ENCODE results near the gene DLGAP4.

DLGAP4 gene

GRCh38 chr20:36331209-36331608 is 25.1 kb downstream of the DLGAP4 start:
- DNase-seq (ENCODE audit: low read depth in 3 of 3) = no peak

- no peak for DNase-seq (ENCODE audit: low read depth in 3 of 3)
Measured at GRCh38 chr20:36333841-36334240, 27.7 kb downstream of the DLGAP4 start.

- DNase-seq (ENCODE audit: low read depth in 3 of 3) = no peak
Measured at GRCh38 chr20:36334281-36335205, 28.4 kb downstream of the DLGAP4 start.

GRCh38 chr20:36335206-36335870 is 29.2 kb downstream of the DLGAP4 start:
- DNase-seq (ENCODE audit: low read depth in 3 of 3) = no peak

GRCh38 chr20:36336204-36336603 is 30.1 kb downstream of the DLGAP4 start:
- no peak for DNase-seq (ENCODE audit: low read depth in 3 of 3)

GRCh38 chr20:36336954-36337704 is 31.0 kb downstream of the DLGAP4 start:
- DNase-seq (ENCODE audit: low read depth in 3 of 3) = no peak

- DNase-seq (ENCODE audit: low read depth in 3 of 3) = no peak
Measured at GRCh38 chr20:36337886-36338285, 31.7 kb downstream of the DLGAP4 start.

- DNase-seq (ENCODE audit: low read depth in 3 of 3) = peak in 1 of 3 experiments; percentile 29
Measured at GRCh38 chr20:36339646-36340592, 33.8 kb downstream of the DLGAP4 start.

- no peak for DNase-seq (ENCODE audit: low read depth in 3 of 3)
Measured at GRCh38 chr20:36340593-36340990, 34.5 kb downstream of the DLGAP4 start.

- no peak for DNase-seq (ENCODE audit: low read depth in 3 of 3)
Measured at GRCh38 chr20:36341331-36342020, 35.3 kb downstream of the DLGAP4 start.

- DNase-seq (ENCODE audit: low read depth in 3 of 3) = no peak
Measured at GRCh38 chr20:36342331-36343120, 36.4 kb downstream of the DLGAP4 start.

- no peak for DNase-seq (ENCODE audit: low read depth in 3 of 3)
Measured at GRCh38 chr20:36343641-36344040, 37.5 kb downstream of the DLGAP4 start.

- DNase-seq (ENCODE audit: low read depth in 3 of 3) = no peak
Measured at GRCh38 chr20:36344517-36345132, 38.5 kb downstream of the DLGAP4 start.

- no peak for DNase-seq (ENCODE audit: low read depth in 3 of 3)
Measured at GRCh38 chr20:36346256-36346655, 40.1 kb downstream of the DLGAP4 start.

GRCh38 chr20:36349384-36350170 is 43.4 kb downstream of the DLGAP4 start:
- DNase-seq (ENCODE audit: low read depth in 3 of 3) = no peak

GRCh38 chr20:36350439-36350838 is 44.3 kb downstream of the DLGAP4 start:
- DNase-seq (ENCODE audit: low read depth in 3 of 3) = no peak

- no peak for DNase-seq (ENCODE audit: low read depth in 3 of 3)
Measured at GRCh38 chr20:36351937-36352336, 45.8 kb downstream of the DLGAP4 start.

GRCh38 chr20:36352843-36353553 is 46.9 kb downstream of the DLGAP4 start:
- no peak for DNase-seq (ENCODE audit: low read depth in 3 of 3)
